HFFc6 (cell line): Measurements from ENCODE around the gene REV3L. TPM values are rescaled to one million over a fixed set of nuclear protein-coding genes. Genes with fewer than 3 reads are reported as not detected.

Experiments
- DNase-seq: peaks from one replicate; pipeline ENCODE4 v3.0.0-alpha.2; 2018
- H3K27ac Mint-ChIP-seq: 2 replicates; pipeline ENCODE4 v1.8.0; 2020; ENCODE audit warnings: mild to moderate bottlenecking, mixed read lengths
- H3K27me3 Mint-ChIP-seq: 2 replicates; pipeline ENCODE4 v1.8.0; 2021; ENCODE audit warnings: mild to moderate bottlenecking, moderate library complexity, mixed read lengths; ENCODE audit not compliant: insufficient read depth
- H3K36me3 Mint-ChIP-seq: 2 replicates; pipeline ENCODE4 v1.8.0; 2021; ENCODE audit warnings: low read depth, mixed read lengths
- H3K4me1 Mint-ChIP-seq: 2 replicates; pipeline ENCODE4 v1.8.0; 2020; ENCODE audit warnings: low read depth, mixed read lengths
- H3K4me3 Mint-ChIP-seq: 2 replicates; pipeline ENCODE4 v1.8.0; 2020; ENCODE audit warnings: mild to moderate bottlenecking, moderate library complexity, mixed read lengths
- H3K9me3 Mint-ChIP-seq: 2 replicates; pipeline ENCODE4 v1.8.0; 2020; ENCODE audit warnings: mild to moderate bottlenecking, mixed read lengths
- total RNA-seq, 6 experiments: library from RNA; stranded (reverse); fragmentation: NEBNext Ultra II Directional; extraction: Animal tissue kit (Norgen Biotek cat#: 25700); gene quantifications; 2 replicates in 1 of 6; 3 replicates in 5 of 6; pipeline ENCODE4 v1.2.3, GENCODE V29; 2021
- TF ChIP-seq, protein P1 (sequence below): fragments of 200-600 bp; sonication (generic); IDR thresholded peaks from 2 replicates; pipeline ENCODE4 v1.5.0; 2021; ENCODE audit warnings: antibody characterized with exemption, mild to moderate bottlenecking

REV3L gene
- total RNA-seq, 6 experiments from 2014 or later = 22.4 to 36.3 (median 31.2) TPM

DNA sequence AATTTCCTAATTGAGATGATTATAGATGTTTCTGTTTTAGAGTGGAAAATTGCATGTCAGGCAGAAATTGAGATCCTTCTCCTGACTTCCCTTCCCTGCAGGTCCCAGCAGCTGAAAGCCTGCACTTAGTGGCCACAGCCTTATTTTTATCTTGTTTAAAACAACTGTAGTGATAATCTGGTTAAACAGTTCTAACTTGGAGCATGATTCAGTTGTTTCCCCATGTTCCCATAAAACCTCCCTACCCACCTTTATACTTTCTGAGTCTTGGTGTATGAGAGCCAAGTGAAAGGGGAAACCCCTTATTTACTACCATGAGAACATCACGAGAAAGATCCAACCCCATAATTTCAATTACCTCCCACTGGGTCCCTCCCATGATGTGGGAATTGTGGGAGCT lies 200.5 kb downstream of the REV3L start:
- Mint-ChIP-seq H3K36me3 (peaks cover 41% of the 10 kb centered on the region), H3K27me3 (no peaks in the 10 kb centered on the region; the same call in none of the 2 replicates), H3K4me1 (peaks cover 10% of the 10 kb centered on the region), H3K9me3 (no peaks in the 10 kb centered on the region), H3K27ac (no peak overlapping the region), H3K4me3 (no peak overlapping the region)
- TF ChIP-seq, protein P1, sequence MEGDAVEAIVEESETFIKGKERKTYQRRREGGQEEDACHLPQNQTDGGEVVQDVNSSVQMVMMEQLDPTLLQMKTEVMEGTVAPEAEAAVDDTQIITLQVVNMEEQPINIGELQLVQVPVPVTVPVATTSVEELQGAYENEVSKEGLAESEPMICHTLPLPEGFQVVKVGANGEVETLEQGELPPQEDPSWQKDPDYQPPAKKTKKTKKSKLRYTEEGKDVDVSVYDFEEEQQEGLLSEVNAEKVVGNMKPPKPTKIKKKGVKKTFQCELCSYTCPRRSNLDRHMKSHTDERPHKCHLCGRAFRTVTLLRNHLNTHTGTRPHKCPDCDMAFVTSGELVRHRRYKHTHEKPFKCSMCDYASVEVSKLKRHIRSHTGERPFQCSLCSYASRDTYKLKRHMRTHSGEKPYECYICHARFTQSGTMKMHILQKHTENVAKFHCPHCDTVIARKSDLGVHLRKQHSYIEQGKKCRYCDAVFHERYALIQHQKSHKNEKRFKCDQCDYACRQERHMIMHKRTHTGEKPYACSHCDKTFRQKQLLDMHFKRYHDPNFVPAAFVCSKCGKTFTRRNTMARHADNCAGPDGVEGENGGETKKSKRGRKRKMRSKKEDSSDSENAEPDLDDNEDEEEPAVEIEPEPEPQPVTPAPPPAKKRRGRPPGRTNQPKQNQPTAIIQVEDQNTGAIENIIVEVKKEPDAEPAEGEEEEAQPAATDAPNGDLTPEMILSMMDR = no peak
- no peak for DNase-seq

DNA sequence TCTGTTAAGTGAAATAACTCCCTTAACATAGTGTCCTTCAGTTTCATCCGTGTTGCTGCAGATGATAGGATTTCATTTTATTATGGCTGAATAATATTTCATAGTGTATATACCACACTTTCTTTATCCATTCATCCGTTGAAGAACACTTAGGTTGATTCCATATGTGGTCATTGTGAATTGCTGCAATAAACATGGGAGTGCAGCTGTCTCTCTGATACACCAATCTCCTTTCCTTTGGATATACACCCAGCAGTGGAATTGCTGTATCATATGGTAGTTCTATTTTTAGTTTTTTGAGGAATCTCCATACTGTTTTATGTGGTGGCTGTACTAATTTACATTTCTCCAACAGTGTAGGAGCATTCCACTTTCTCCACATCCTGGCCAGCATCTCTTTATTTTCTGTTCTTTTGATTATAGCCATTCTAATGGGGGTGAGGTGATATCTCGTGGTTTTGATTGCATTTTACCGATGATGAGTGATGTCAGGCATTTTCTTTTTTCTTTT lies 202.5 kb downstream of the REV3L start:
- H3K4me1 Mint-ChIP-seq = peaks cover 10% of the 10 kb centered on the region

DNA sequence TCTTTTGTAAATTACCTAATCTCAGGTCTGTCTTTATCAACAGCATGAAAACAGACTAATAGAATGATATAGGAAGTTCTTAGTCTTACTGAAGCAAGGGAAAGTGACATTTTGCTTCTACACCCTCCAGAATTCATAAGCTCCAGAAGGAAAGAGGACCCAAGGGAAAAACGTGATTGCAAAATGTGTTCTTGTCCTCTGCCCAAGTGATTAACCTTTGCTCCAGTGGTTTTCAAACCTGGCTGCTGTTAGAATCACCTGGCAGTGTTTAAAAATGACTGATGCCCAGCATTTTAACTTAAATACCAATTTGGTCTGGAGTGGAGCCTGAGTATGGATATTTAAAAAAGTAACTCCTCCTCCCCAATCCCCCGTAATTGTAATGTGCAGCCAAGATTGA lies 204.3 kb downstream of the REV3L start:
- Mint-ChIP-seq H3K36me3 (peaks cover 71% of the 10 kb centered on the region), H3K4me1 (peaks cover 10% of the 10 kb centered on the region), H3K27ac (no peak overlapping the region), H3K9me3 (peaks cover 18% of the 10 kb centered on the region), H3K27me3 (no peaks in the 10 kb centered on the region; the same call in none of the 2 replicates), H3K4me3 (no peak overlapping the region)
- TF ChIP-seq, protein P1 = no peak
- DNase-seq = no peak

More for the DNA sequence above, 202.5 kb downstream of the REV3L start:
- no peak overlapping the region for H3K4me3 Mint-ChIP-seq
- peaks cover 4% of the 10 kb centered on the region; the same call in 1 of the 2 replicates for H3K9me3 Mint-ChIP-seq
- no peak for DNase-seq
- TF ChIP-seq, protein P1 = no peak
- no peaks in the 10 kb centered on the region; the same call in none of the 2 replicates for H3K27me3 Mint-ChIP-seq
- H3K27ac Mint-ChIP-seq = peak overlapping the region; percentile 43; the same call in 1 of the 2 replicates
- peaks cover 56% of the 10 kb centered on the region for H3K36me3 Mint-ChIP-seq

DNA sequence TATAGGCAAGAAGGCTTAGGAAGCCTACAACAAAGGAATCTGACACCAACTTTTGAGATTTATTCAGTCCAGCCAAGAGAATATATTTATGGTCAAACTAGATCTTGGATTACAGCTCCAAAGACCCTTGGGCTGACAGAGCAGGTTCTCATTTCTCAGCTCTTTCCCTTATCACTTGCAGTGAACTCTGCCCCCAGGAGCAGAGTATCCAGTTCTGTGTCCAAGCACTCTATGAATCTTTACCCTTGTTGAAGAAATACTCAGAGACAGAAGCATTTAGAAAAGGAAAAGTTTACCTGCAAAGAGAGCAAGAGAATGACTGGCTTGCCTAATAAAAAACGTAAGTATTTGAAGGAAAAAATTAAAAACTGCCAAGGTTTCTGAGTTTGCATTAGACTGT lies 205.2 kb downstream of the REV3L start:
- Mint-ChIP-seq H3K27ac (no peak overlapping the region), H3K27me3 (no peaks in the 10 kb centered on the region; the same call in none of the 2 replicates), H3K4me3 (no peak overlapping the region), H3K36me3 (peaks cover 74% of the 10 kb centered on the region), H3K9me3 (peaks cover 18% of the 10 kb centered on the region), H3K4me1 (peaks cover 10% of the 10 kb centered on the region)
- DNase-seq = no peak
- TF ChIP-seq, protein P1 = no peak

DNA sequence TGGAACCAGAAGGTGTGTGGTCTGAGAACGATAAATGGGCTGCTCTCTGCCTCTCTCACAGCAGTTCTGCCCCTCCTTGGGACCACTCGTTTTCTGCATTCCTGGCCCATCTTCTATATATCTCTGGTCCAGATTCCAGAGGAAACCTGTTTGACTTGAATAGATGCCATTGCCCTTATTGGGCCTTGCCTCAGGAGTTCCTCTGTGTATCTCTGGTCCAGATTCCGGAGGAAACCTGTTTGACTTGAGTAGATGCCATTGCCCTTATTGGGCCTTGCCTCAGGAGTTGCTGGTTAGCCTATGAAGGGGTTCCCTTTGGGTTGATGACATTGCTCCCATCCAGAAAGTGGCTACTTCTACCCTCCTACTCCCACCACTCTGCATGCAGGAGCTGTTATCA lies 206.3 kb downstream of the REV3L start:
- peaks cover 18% of the 10 kb centered on the region for H3K9me3 Mint-ChIP-seq
- no peak for DNase-seq
- TF ChIP-seq, protein P1 = no peak
- H3K27me3 Mint-ChIP-seq = no peaks in the 10 kb centered on the region; the same call in none of the 2 replicates
- H3K27ac Mint-ChIP-seq = no peak overlapping the region
- H3K36me3 Mint-ChIP-seq = peaks cover 70% of the 10 kb centered on the region
- H3K4me1 Mint-ChIP-seq = peaks cover 10% of the 10 kb centered on the region
- H3K4me3 Mint-ChIP-seq = no peak overlapping the region
